AG20443 (cell line): ENCODE measurements around the gene HDHD2.
"Not testable (repeated sequence)": the region's sequence is repeated elsewhere in the genome, so short reads cannot be mapped to it uniquely, and the experiment has no call there.

ENCODE experiments used
- DNase-seq: peaks from one replicate; pipeline ENCODE4 v3.0.0; 2012; ENCODE audit warnings: low spot score, mixed read lengths

Gene HDHD2

GRCh38 chr18:47150029-47150823 lies at the start of gene HDHD2:
Gene HDHD2, minus strand, starts transcription at chr18:47150500. Its CDS starts 14,061 bp downstream, at chr18:47136439.
- DNase-seq, result peak; percentile 96

- DNase-seq, result not testable (repeated sequence)
Observed at GRCh38 chr18:47195961-47196360, 45.7 kb upstream of the HDHD2 start.

- DNase-seq, result peak; percentile 18
Observed at GRCh38 chr18:47191961-47192360, 41.7 kb upstream of the HDHD2 start.

GRCh38 chr18:47187721-47188120 lies 37.4 kb upstream of the HDHD2 start:
- DNase-seq, result no peak

- peak; percentile 26 for DNase-seq
Observed at GRCh38 chr18:47184419-47185050, 34.2 kb upstream of the HDHD2 start.

- DNase-seq, result not testable (repeated sequence)
Observed at GRCh38 chr18:47182156-47182555, 31.9 kb upstream of the HDHD2 start.

- no peak for DNase-seq
Observed at GRCh38 chr18:47180765-47181164, 30.5 kb upstream of the HDHD2 start.

GRCh38 chr18:47179520-47179919 lies 29.2 kb upstream of the HDHD2 start:
- DNase-seq, result no peak

- DNase-seq, result peak; percentile 96
Observed at GRCh38 chr18:47175898-47176575, 25.7 kb upstream of the HDHD2 start, which contains the start of gene IER3IP1. Gene IER3IP1, minus strand, starts transcription at chr18:47176364. Its CDS starts 87 bp downstream, at chr18:47176277.

GRCh38 chr18:47175283-47175897 lies 25.1 kb upstream of the HDHD2 start:
- peak; percentile 23 for DNase-seq

GRCh38 chr18:47174545-47175116 lies 24.3 kb upstream of the HDHD2 start:
- DNase-seq, result no peak

- no peak for DNase-seq
Observed at GRCh38 chr18:47172476-47172875, 22.2 kb upstream of the HDHD2 start.

GRCh38 chr18:47168913-47169312 lies 18.6 kb upstream of the HDHD2 start:
- DNase-seq, result no peak

GRCh38 chr18:47168509-47168908 lies 18.2 kb upstream of the HDHD2 start:
- no peak for DNase-seq

GRCh38 chr18:47166294-47166693 lies 16.0 kb upstream of the HDHD2 start:
- no peak for DNase-seq

GRCh38 chr18:47163241-47163640 lies 12.9 kb upstream of the HDHD2 start:
- DNase-seq, result peak; percentile 62

- DNase-seq, result no peak
Observed at GRCh38 chr18:47160256-47160655, 10.0 kb upstream of the HDHD2 start.

GRCh38 chr18:47158404-47158803 lies 8.1 kb upstream of the HDHD2 start:
- DNase-seq, result not testable (repeated sequence)

GRCh38 chr18:47151439-47151838 lies 1.1 kb upstream of the HDHD2 start:
- no peak for DNase-seq

GRCh38 chr18:47150824-47151366 lies 595 bp upstream of the HDHD2 start:
- no peak for DNase-seq

- DNase-seq, result peak; percentile 24
Observed at GRCh38 chr18:47149457-47150028, 757 bp downstream of the HDHD2 start.
